DOHH2 (cell line): ENCODE results near the gene NOXO1.

Source experiments
- CTCF ChIP-seq: fragments of 200-600 bp; sonication (generic); IDR thresholded peaks from one replicate; pipeline ENCODE4 v1.5.1; 2014; ENCODE audit warnings: antibody characterized with exemption, mild to moderate bottlenecking, low read depth, low read length; ENCODE audit not compliant: poor library complexity, severe bottlenecking
- EZH2phosphoT487 ChIP-seq: fragments of 200-600 bp; sonication (generic); IDR thresholded peaks from 2 replicates; pipeline ENCODE4 v1.6.1; 2017; ENCODE audit warnings: borderline replicate concordance, mild to moderate bottlenecking, antibody characterized with exemption, low read length, moderate library complexity, mixed read lengths

GRCh38 chr16:1991948-1992703, 10.9 kb upstream of the NOXO1 start:
- TF ChIP-seq CTCF: no peak
- TF ChIP-seq EZH2phosphoT487: no peak
